Kidney (tissue), 14 donors: Measurements from ENCODE around the gene CLDN22. TPM values are rescaled to one million over a fixed set of nuclear protein-coding genes. Genes with fewer than 3 reads are reported as not detected.

Experiments
- DNase-seq, 5 donors: peaks; one replicate each; pipeline ENCODE4 v3.0.0-alpha.2; 2013 to 2020
- FAIRE-seq: peaks from 2 replicates; lab custom pipeline; 2012; peaks lifted over from hg19 to GRCh38; lab: Jason Lieb, UNC
- H3K27ac ChIP-seq, 2 donors: one replicate each; pipeline ENCODE4 v1.7.0; 2013; ENCODE audit warnings: low read depth in 2 of 2, low read length in 2 of 2, inconsistent platforms in 1 of 2
- H3K27me3 ChIP-seq: one replicate; pipeline ENCODE4 v1.7.1; 2013; ENCODE audit warnings: low read length, inconsistent platforms; ENCODE audit not compliant: control insufficient read depth, insufficient read depth
- H3K36me3 ChIP-seq, 3 donors: one replicate each; pipeline versions ENCODE4 v1.7.0 to v1.7.1; 2013; ENCODE audit warnings: low read length in 3 of 3, control low read depth in 1 of 3, inconsistent platforms in 1 of 3; ENCODE audit not compliant: insufficient read depth in 3 of 3, control insufficient read depth in 2 of 3
- H3K4me1 ChIP-seq, 3 donors: one replicate each; pipeline versions ENCODE4 v1.7.0 to v1.7.1; 2013; ENCODE audit warnings: low read length in 3 of 3, inconsistent platforms in 1 of 3, low read depth in 1 of 3; ENCODE audit not compliant: control insufficient read depth in 2 of 3, insufficient read depth in 2 of 3
- H3K4me3 ChIP-seq, 3 donors: one replicate each; pipeline versions ENCODE4 v1.7.0 to v1.8.1; 2013; ENCODE audit warnings: low read length in 3 of 3, control low read depth in 1 of 3, inconsistent platforms in 1 of 3
- H3K9ac ChIP-seq, 3 donors: one replicate each; pipeline versions ENCODE4 v1.7.0 to v1.7.1; 2013; ENCODE audit warnings: low read length in 3 of 3, control low read depth in 1 of 3, inconsistent platforms in 1 of 3
- H3K9me3 ChIP-seq, 3 donors: one replicate each; pipeline versions ENCODE4 v1.7.0 to v1.7.1; 2013; ENCODE audit warnings: low read length in 3 of 3, control low read depth in 1 of 3, inconsistent platforms in 1 of 3; ENCODE audit not compliant: control insufficient read depth in 2 of 3, insufficient read depth in 1 of 3
- intact Hi-C: fragments of 100-400 bp; cut with DNase I; formaldehyde crosslinking; loops from one replicate; pipeline ENCODE4 v1.11.1; 2022
- polyA plus RNA-seq: library from polyadenylated mRNA; stranded (reverse); fragments of 350-450 nt; fragmentation: Illumina TruSeq; extraction: RNeasy Lipid Tissue Mini Kit (QIAGEN cat#74804); gene quantifications from one replicate; pipeline ENCODE4 v1.2.3, GENCODE V29; 2014; ENCODE audit warnings: low read depth, low replicate concordance; ENCODE audit not compliant: insufficient read depth
- total RNA-seq: library from RNA; stranded (reverse); fragmentation: NEBNext Ultra II Directional; extraction: Animal tissue kit (Norgen Biotek cat#: 25700); gene quantifications from one replicate; pipeline ENCODE4 v1.2.1, GENCODE V29; 2021
- TF ChIP-seq, protein P1 (sequence below): IDR thresholded peaks from 3 replicates; pipeline ENCODE4 v1.5.1; 2012; ENCODE audit warnings: mild to moderate bottlenecking, moderate library complexity, borderline replicate concordance; ENCODE audit not compliant: insufficient read depth; ENCODE audit errors: extremely low read depth
- donor health status: control.
- donor health status: control.
- donor health status: control.
- donor health status: control.
- donor health status: control.
- donor health status: DM: yes; HTN: yes; CAD: no.
- donor health status: Normal renal cell carcinoma (clear cell type).

CLDN22 gene
- total and polyA plus RNA-seq, 2 donors from 2014 or later: 0.39 TPM; not detected in 1

DNA sequence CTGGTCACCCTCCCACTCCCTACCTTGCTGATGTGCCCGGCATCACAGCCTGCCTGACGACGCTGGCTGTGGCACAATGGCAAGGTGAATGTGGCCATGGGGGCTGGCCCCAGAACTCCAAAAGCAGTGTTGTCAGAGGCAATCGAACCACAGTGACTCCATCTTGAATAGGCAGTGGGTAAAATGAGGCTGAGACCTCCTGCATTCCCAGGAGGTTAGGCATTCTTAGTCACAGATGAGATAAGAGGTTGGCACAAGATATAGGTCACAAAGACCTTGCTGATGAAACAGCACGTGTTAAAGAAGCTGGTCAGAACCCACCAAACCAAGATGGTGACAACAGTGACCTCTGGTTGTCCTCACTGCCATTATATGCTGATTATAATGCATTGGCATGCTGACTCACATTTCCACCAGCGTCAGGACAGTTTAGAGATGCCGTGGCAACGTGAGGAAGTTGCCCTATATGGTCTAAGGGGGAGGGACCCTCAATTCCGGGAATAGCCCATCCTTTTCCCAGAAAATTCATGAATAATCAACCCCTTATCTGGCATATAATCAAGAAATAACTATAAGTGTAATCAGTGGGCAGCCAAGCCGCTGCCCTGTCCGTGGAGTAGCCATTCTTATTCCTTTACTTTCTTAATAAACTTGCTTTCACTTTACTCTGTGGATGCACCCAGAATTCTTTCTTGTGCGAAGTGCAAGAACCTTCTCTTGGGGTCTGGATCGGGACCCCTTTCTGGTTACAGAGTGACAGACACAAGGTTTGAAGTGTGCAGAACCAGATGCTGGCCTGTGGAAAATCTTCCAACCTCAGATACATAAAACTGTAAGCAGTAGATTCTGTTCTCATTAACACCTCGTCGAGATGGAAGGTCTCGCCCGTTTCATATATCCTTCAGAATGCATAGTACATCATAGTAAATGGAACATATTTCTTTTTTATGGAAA, 28.9 kb upstream of the CLDN22 start:
- Histone ChIP-seq H3K4me3 (peak overlapping the region in 1 of 3 donors; percentile 49), H3K4me1 (peaks cover 0 to 4% (median 0%) of the 10 kb centered on the region in 3 donors), H3K9ac (no peak overlapping the region), H3K36me3 (no peaks in the 10 kb centered on the region), H3K27me3 (no peaks in the 10 kb centered on the region), H3K9me3 (no peaks in the 10 kb centered on the region), H3K27ac (peak overlapping the region in 1 of 2 donors; percentile 89)
- TF ChIP-seq, protein P1, sequence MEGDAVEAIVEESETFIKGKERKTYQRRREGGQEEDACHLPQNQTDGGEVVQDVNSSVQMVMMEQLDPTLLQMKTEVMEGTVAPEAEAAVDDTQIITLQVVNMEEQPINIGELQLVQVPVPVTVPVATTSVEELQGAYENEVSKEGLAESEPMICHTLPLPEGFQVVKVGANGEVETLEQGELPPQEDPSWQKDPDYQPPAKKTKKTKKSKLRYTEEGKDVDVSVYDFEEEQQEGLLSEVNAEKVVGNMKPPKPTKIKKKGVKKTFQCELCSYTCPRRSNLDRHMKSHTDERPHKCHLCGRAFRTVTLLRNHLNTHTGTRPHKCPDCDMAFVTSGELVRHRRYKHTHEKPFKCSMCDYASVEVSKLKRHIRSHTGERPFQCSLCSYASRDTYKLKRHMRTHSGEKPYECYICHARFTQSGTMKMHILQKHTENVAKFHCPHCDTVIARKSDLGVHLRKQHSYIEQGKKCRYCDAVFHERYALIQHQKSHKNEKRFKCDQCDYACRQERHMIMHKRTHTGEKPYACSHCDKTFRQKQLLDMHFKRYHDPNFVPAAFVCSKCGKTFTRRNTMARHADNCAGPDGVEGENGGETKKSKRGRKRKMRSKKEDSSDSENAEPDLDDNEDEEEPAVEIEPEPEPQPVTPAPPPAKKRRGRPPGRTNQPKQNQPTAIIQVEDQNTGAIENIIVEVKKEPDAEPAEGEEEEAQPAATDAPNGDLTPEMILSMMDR: no peak
- no peak for FAIRE-seq
- DNase-seq: no peak
- intact Hi-C loops: no loop called here

DNA sequence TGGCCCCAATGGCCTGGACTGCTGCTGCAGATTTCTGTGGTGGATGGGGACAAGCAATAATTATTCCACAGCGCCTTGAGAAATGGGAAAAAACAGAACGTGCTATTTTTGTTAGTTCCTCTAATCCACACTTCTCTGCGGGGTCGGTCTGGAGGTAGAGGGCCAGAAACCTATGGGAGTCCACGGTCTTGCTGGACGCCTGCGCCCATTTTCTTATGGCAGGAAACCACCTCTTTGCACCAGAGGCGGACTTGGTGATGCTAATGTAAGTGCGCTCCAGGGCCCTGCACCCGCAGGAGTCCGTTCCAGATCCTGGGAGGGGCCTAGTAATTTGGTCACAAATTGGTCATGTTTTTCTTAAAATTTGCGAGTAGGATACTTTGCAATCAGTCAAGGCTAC, 28.1 kb upstream of the CLDN22 start:
- intact Hi-C loops: no loop called here

DNA sequence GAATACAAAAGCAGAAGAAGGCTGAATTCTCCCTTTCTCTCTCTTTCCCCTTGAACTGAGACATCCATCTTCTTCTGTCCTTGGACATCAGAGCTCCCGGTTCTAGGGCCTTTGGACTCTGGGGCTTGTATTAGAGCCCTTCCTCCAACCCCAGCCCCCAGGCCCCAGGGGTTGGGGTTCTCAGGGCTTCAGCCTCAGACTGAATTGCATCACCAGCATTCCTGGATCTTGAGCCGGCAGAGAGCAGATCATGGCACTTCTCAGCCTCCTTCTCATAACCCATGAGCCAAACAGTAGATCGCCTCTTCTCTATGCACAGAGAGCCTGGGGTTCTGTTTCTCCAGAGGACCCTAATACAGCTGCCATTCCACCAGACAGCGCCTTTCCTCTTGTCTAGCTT, 27.5 kb upstream of the CLDN22 start:
- Histone ChIP-seq H3K36me3 (no peaks in the 10 kb centered on the region), H3K27ac (peak overlapping the region in 1 of 2 donors; percentile 89), H3K9me3 (no peaks in the 10 kb centered on the region), H3K4me3 (no peak overlapping the region), H3K9ac (no peak overlapping the region), H3K27me3 (no peaks in the 10 kb centered on the region), H3K4me1 (peaks cover 0 to 4% (median 0%) of the 10 kb centered on the region in 3 donors)
- DNase-seq (no peak), FAIRE-seq (no peak)
- TF ChIP-seq, protein P1: no peak
- intact Hi-C loops: no loop called here

More for the DNA sequence above, 28.1 kb upstream of the CLDN22 start:
- H3K27me3 ChIP-seq: no peaks in the 10 kb centered on the region
- TF ChIP-seq, protein P1: no peak
- H3K4me1 ChIP-seq: peaks cover 0 to 4% (median 0%) of the 10 kb centered on the region in 3 donors
- DNase-seq (no peak), FAIRE-seq (no peak)
- no peaks in the 10 kb centered on the region for H3K9me3 ChIP-seq
- no peak overlapping the region for H3K4me3 ChIP-seq
- peak overlapping the region in 1 of 2 donors; percentile 89 for H3K27ac ChIP-seq
- H3K36me3 ChIP-seq: no peaks in the 10 kb centered on the region
- no peak overlapping the region for H3K9ac ChIP-seq
